Adrenal gland (tissue), 12 donors: ENCODE measurements around the gene MACROD2. TPM values are rescaled to one million over a fixed set of nuclear protein-coding genes. Genes with fewer than 3 reads are reported as not detected.

Experiments
- DNase-seq, 7 donors: peaks; one replicate each; pipeline ENCODE4 v3.0.0-alpha.2; 2019 to 2020
- H3K27ac ChIP-seq, 5 donors: fragments of 200-600 bp; sonication (generic) in 4 of 5; 1 replicate in 3 of 5; 2 replicates in 2 of 5; pipeline versions ENCODE4 v1.5.1 to v1.8.0; 2016 to 2020; ENCODE audit warnings: mild to moderate bottlenecking in 1 of 5
- H3K27me3 ChIP-seq: fragments of 200-600 bp; 2 replicates; pipeline ENCODE4 v1.8.0; 2021
- H3K36me3 ChIP-seq, 2 donors: fragments of 200-600 bp; replicated peaks in 1 of 2; 1 replicate in 1 of 2; 2 replicates in 1 of 2; pipeline versions ENCODE4 v1.5.1 to v1.8.0; 2018 to 2022
- H3K4me1 ChIP-seq, 2 donors: fragments of 200-600 bp; replicated peaks in 1 of 2; 1 replicate in 1 of 2; 2 replicates in 1 of 2; pipeline versions ENCODE4 v1.5.1 to v1.8.0; 2018 to 2021
- H3K4me3 ChIP-seq, 4 donors: fragments of 200-600 bp; sonication (generic) in 3 of 4; one replicate each; pipeline ENCODE4 v1.5.1; 2016 to 2018
- H3K9me3 ChIP-seq, 3 donors: fragments of 200-600 bp; sonication (generic) in 1 of 3; replicated peaks in 1 of 3; 1 replicate in 2 of 3; 2 replicates in 1 of 3; pipeline versions ENCODE4 v1.5.1 to v1.8.0; 2016 to 2021
- CTCF ChIP-seq, 6 experiments: fragments of 450-650 bp in 4 of 6; fragments of 200-600 bp in 2 of 6; sonication (generic) in 1 of 6; IDR thresholded peaks; 1 replicate in 5 of 6; 2 replicates in 1 of 6; pipeline versions ENCODE4 v1.5.1 to v1.8.0; 2016 to 2021; ENCODE audit warnings: antibody characterized with exemption in 6 of 6, mild to moderate bottlenecking in 2 of 6, moderate library complexity in 1 of 6
- POLR2A ChIP-seq, 2 donors: fragments of 450-650 bp; IDR thresholded peaks; one replicate each; pipeline ENCODE4 v1.6.1; 2017; ENCODE audit warnings: antibody characterized with exemption in 2 of 2, mild to moderate bottlenecking in 2 of 2, moderate library complexity in 1 of 2
- WGBS, 4 donors: extraction: QIAGEN DNeasy Blood & Tissue Kit in 2 of 4; methylation state at CpG; one replicate each; pipeline versions ENCODE4 v1.1.5 to v1.1.7; 2013 to 2017; 5-methylcytosine and 5-hydroxymethylcytosine counted together
- intact Hi-C, 2 donors: fragments of 100-400 bp; cut with DNase I; formaldehyde crosslinking; loops; one replicate each; pipeline versions ENCODE4 v1.14.1 to v1.15.0; 2022 to 2023
- polyA plus RNA-seq, 3 donors: library from polyadenylated mRNA; stranded (reverse); fragments of 200-250 nt in 2 of 3; fragments of 350-450 nt in 1 of 3; fragmentation: Illumina TruSeq in 1 of 3; extraction: RNeasy Lipid Tissue Mini Kit (QIAGEN cat#74804) in 1 of 3; gene quantifications; one replicate each; pipeline ENCODE4 v1.2.3, GENCODE V29; 2013 to 2014
- total RNA-seq, 9 donors: library from RNA; depleted of rRNA in 4 of 9; stranded (reverse); fragments of >200 nt in 4 of 9; fragments of 120-200 nt in 1 of 9; fragmentation: NEBNext Ultra II Directional in 1 of 9; extraction: Animal tissue kit (Norgen Biotek cat#: 25700) in 1 of 9; gene quantifications; one replicate each; pipeline versions ENCODE4 v1.1.0 to v1.2.4, GENCODE V29; 2013 to 2023
- donor health status: healthy with polysubstance abuse.
- donor health status: Bipolar disorder and iron deficiency.
- donor health status: DM: yes; HTN: yes; CAD: no.
- donor health status: DM: no; HTN: no; CAD: no.
- donor health status: DM: no; HTN: no; CAD: no.
- donor health status: DM: yes; HTN: yes; CAD: no.

The MACROD2 gene
- total and polyA plus RNA-seq, 12 donors: 1.1 to 21.2 (median 6.4) TPM

GRCh38 chr20:15033269-15033668 is 1038.0 kb downstream of the MACROD2 start:
- Histone ChIP-seq H3K9me3 (no peaks in the 10 kb centered on the region), H3K36me3 (no peaks in the 10 kb centered on the region), H3K4me3 (no peak overlapping the region), H3K27ac (no peak overlapping the region), H3K4me1 (no peaks in the 10 kb centered on the region), H3K27me3 (no peaks in the 10 kb centered on the region)
- TF ChIP-seq CTCF (IDR thresholded peaks at IDR 0.05) (no peak), POLR2A (IDR thresholded peaks at IDR 0.05) (no peak)
- WGBS, 4 donors: 70 to 77% (median 73%) methylated on average over 4 of the region's 4 CpGs
- no peak for DNase-seq
- intact Hi-C loops: no loop called here

GRCh38 chr20:15033891-15034290 is 1038.6 kb downstream of the MACROD2 start:
- no peak overlapping the region for H3K27ac ChIP-seq
- 30 to 35% (median 33%) methylated on average over 8 of the region's 8 CpGs for WGBS, 4 donors
- H3K9me3 ChIP-seq: no peaks in the 10 kb centered on the region
- H3K27me3 ChIP-seq: no peaks in the 10 kb centered on the region
- no peak overlapping the region for H3K4me3 ChIP-seq
- no peaks in the 10 kb centered on the region for H3K4me1 ChIP-seq
- H3K36me3 ChIP-seq: no peaks in the 10 kb centered on the region
- TF ChIP-seq POLR2A (IDR thresholded peaks at IDR 0.05) (no peak), CTCF (IDR thresholded peaks at IDR 0.05) (no peak)
- DNase-seq: no peak
- intact Hi-C loops: no loop called here

GRCh38 chr20:15036948-15037347 is 1041.6 kb downstream of the MACROD2 start:
- no peak overlapping the region for H3K4me3 ChIP-seq
- intact Hi-C loops: no loop called here
- no peaks in the 10 kb centered on the region for H3K9me3 ChIP-seq
- H3K27ac ChIP-seq: no peak overlapping the region
- no peaks in the 10 kb centered on the region for H3K36me3 ChIP-seq
- no peaks in the 10 kb centered on the region for H3K4me1 ChIP-seq
- DNase-seq: no peak
- WGBS, 4 donors: 83 to 95% (median 85%) methylated on average over 3 of the region's 3 CpGs
- H3K27me3 ChIP-seq: no peaks in the 10 kb centered on the region
- no peak for TF ChIP-seq POLR2A (IDR thresholded peaks at IDR 0.05)

DNA sequence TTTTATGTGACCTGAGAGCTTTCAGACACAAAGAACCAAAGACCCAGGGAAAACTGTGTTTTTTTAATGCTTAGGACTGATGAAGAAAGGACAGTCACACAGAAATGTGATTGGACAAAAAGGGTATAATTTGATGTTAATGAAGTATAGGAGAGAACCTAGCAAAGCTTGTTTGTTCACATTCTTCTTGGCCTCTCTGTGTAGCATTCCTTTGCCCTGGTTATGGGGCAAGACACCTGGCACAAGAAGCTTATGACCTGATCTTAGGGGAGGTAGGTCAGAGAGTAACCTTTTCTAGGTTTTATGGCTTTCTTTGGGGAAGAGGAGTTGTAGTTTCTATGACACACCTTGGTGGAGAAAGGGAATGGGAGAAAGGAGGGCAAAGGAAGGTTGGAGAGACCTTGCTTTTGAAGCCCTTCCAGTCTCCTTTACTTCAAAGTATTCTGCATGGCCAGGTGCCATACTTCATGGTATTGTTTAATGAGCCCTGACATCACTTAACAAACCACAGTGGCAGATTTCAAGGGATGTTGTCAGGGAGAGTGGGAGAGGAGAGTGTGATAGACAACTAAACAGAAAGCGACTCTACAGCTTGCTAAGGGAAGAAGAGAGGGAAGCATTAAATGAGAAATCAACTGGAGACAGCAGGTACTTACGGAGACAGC is 1043.9 kb downstream of the MACROD2 start:
- no peak for TF ChIP-seq POLR2A (IDR thresholded peaks at IDR 0.05)
- TF ChIP-seq CTCF (IDR thresholded peaks at IDR 0.05): no peak
- Histone ChIP-seq H3K27me3 (no peaks in the 10 kb centered on the region), H3K4me1 (no peaks in the 10 kb centered on the region), H3K36me3 (no peaks in the 10 kb centered on the region), H3K9me3 (no peaks in the 10 kb centered on the region), H3K4me3 (no peak overlapping the region), H3K27ac (no peak overlapping the region)
- no peak for DNase-seq
- intact Hi-C loops: no loop called here
- WGBS, 4 donors: 87 to 97% (median 93%) methylated on average over 2 of the region's 2 CpGs

DNA sequence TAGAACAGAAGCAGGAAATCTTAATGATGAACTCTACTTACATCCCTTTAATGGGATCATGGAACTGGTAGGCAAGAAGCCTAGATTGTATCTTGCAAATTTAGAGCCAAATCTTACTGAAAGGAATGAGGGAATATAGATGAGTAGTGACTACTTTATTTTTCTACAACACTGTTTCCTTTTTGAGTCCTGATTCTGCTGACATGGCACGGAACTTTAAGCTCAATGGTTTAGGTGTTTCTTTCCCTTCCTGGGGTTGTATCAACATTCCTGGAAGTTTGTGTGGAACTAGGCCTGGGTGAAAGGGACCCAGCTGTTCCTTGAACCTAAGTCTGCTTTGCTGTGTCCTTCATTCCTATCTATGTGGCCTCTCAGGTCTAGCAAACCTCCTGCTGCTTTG is 1047.4 kb downstream of the MACROD2 start:
- H3K27me3 ChIP-seq: no peaks in the 10 kb centered on the region
- no peak for DNase-seq
- no peak for TF ChIP-seq POLR2A (IDR thresholded peaks at IDR 0.05)
- TF ChIP-seq CTCF (IDR thresholded peaks at IDR 0.05): no peak
- H3K4me3 ChIP-seq: no peak overlapping the region
- no peak overlapping the region for H3K27ac ChIP-seq
- H3K4me1 ChIP-seq: no peaks in the 10 kb centered on the region
- 87 to 100% (median 95%) methylated on average over 1 of the region's 1 CpG for WGBS, 4 donors
- H3K9me3 ChIP-seq: no peaks in the 10 kb centered on the region
- intact Hi-C loops: no loop called here
- no peaks in the 10 kb centered on the region for H3K36me3 ChIP-seq
